GM21619 (cell line): Measurements from ENCODE around the gene HNRNPK.
"Not testable (repeated sequence)": the region's sequence is repeated elsewhere in the genome, so short reads cannot be mapped to it uniquely, and the experiment has no call there.

Source experiments
- ATAC-seq: cut with Tn5 transposase; IDR thresholded peaks from one replicate; pipeline ENCODE4 v1.9.1; 2021; ENCODE audit not compliant: unreplicated experiment

The HNRNPK gene

GRCh38 chr9:83977196-83977595 is 2.8 kb downstream of the HNRNPK start:
- ATAC-seq = no peak

GRCh38 chr9:83976372-83976771 is 3.6 kb downstream of the HNRNPK start:
- no peak for ATAC-seq

- ATAC-seq = no peak
These were observed 4.7 kb downstream of the HNRNPK start for GRCh38 chr9:83975300-83975699.

GRCh38 chr9:83972286-83972685 is 7.7 kb downstream of the HNRNPK start:
- no peak for ATAC-seq

- ATAC-seq = no peak
These were observed 8.5 kb downstream of the HNRNPK start for GRCh38 chr9:83971485-83971884.

- ATAC-seq = no peak
These were observed 10.4 kb downstream of the HNRNPK start for GRCh38 chr9:83969602-83970001.

GRCh38 chr9:83967073-83967472 is 12.9 kb downstream of the HNRNPK start:
- ATAC-seq = no peak

- ATAC-seq = no peak
These were observed 13.8 kb downstream of the HNRNPK start for GRCh38 chr9:83966209-83966582.

GRCh38 chr9:83965350-83966208 is 14.4 kb downstream of the HNRNPK start:
- ATAC-seq = no peak

GRCh38 chr9:83964973-83965349 is 15.1 kb downstream of the HNRNPK start:
- ATAC-seq = no peak

- ATAC-seq = no peak
These were observed 17.9 kb downstream of the HNRNPK start for GRCh38 chr9:83962165-83962564.

GRCh38 chr9:83960991-83961390 is 19.0 kb downstream of the HNRNPK start:
- no peak for ATAC-seq

GRCh38 chr9:83959061-83959460 is 21.0 kb downstream of the HNRNPK start:
- ATAC-seq = no peak

- no peak for ATAC-seq
These were observed 22.8 kb downstream of the HNRNPK start for GRCh38 chr9:83957248-83957513.

GRCh38 chr9:83956436-83957247 is 23.4 kb downstream of the HNRNPK start:
- ATAC-seq = peak; percentile 86

GRCh38 chr9:83956086-83956435 is 24.0 kb downstream of the HNRNPK start:
- peak; percentile 55 for ATAC-seq

- not testable (repeated sequence) for ATAC-seq
These were observed 31.9 kb downstream of the HNRNPK start for GRCh38 chr9:83948096-83948495.

GRCh38 chr9:83940590-83941303 is 39.3 kb downstream of the HNRNPK start:
- no peak for ATAC-seq

GRCh38 chr9:83937861-83938455 is 42.1 kb downstream of the HNRNPK start:
- no peak for ATAC-seq

- no peak for ATAC-seq
These were observed 43.5 kb downstream of the HNRNPK start for GRCh38 chr9:83936523-83936922.

- no peak for ATAC-seq
These were observed 44.6 kb downstream of the HNRNPK start for GRCh38 chr9:83935276-83935935.
